ENCODE data around the gene NRCAM.

Gene NRCAM

GRCh38 chr7:108313086-108313485 lies 143.2 kb downstream of the NRCAM start:
- no peak for DNase-seq (ENCODE audit: extremely low read depth in 1 of 2, low read depth in 1 of 2)

GRCh38 chr7:108311446-108312168 lies 144.6 kb downstream of the NRCAM start:
- DNase-seq (ENCODE audit: extremely low read depth in 1 of 2, low read depth in 1 of 2): no peak

GRCh38 chr7:108310351-108310750 lies 145.9 kb downstream of the NRCAM start:
- no peak for DNase-seq (ENCODE audit: extremely low read depth in 1 of 2, low read depth in 1 of 2)

- DNase-seq (ENCODE audit: extremely low read depth in 1 of 2, low read depth in 1 of 2): no peak
These were observed 147.3 kb downstream of the NRCAM start for GRCh38 chr7:108308903-108309302.

- no peak for DNase-seq (ENCODE audit: extremely low read depth in 1 of 2, low read depth in 1 of 2)
These were observed 148.0 kb downstream of the NRCAM start for GRCh38 chr7:108308276-108308675.

GRCh38 chr7:108307595-108307994 lies 148.6 kb downstream of the NRCAM start:
- no peak for DNase-seq (ENCODE audit: extremely low read depth in 1 of 2, low read depth in 1 of 2)

- no peak for DNase-seq (ENCODE audit: extremely low read depth in 1 of 2, low read depth in 1 of 2)
These were observed 149.0 kb downstream of the NRCAM start for GRCh38 chr7:108307194-108307593.

GRCh38 chr7:108303332-108303731 lies 152.9 kb downstream of the NRCAM start:
- DNase-seq (ENCODE audit: extremely low read depth in 1 of 2, low read depth in 1 of 2): no peak

- no peak for DNase-seq (ENCODE audit: extremely low read depth in 1 of 2, low read depth in 1 of 2)
These were observed 154.8 kb downstream of the NRCAM start for GRCh38 chr7:108301387-108301786.

GRCh38 chr7:108299251-108299973 lies 156.8 kb downstream of the NRCAM start:
- DNase-seq (ENCODE audit: extremely low read depth in 1 of 2, low read depth in 1 of 2): no peak

- no peak for DNase-seq (ENCODE audit: extremely low read depth in 1 of 2, low read depth in 1 of 2)
These were observed 159.3 kb downstream of the NRCAM start for GRCh38 chr7:108296911-108297310.

- no peak for DNase-seq (ENCODE audit: extremely low read depth in 1 of 2, low read depth in 1 of 2)
These were observed 161.6 kb downstream of the NRCAM start for GRCh38 chr7:108294595-108294994.

- no peak for DNase-seq (ENCODE audit: extremely low read depth in 1 of 2, low read depth in 1 of 2)
These were observed 163.1 kb downstream of the NRCAM start for GRCh38 chr7:108293149-108293612.

- no peak for DNase-seq (ENCODE audit: extremely low read depth in 1 of 2, low read depth in 1 of 2)
These were observed 163.7 kb downstream of the NRCAM start for GRCh38 chr7:108292541-108292940.

GRCh38 chr7:108291791-108292440 lies 164.3 kb downstream of the NRCAM start:
- no peak for DNase-seq (ENCODE audit: extremely low read depth in 1 of 2, low read depth in 1 of 2)

GRCh38 chr7:108291152-108291508 lies 165.1 kb downstream of the NRCAM start:
- no peak for DNase-seq (ENCODE audit: extremely low read depth in 1 of 2, low read depth in 1 of 2)

GRCh38 chr7:108290459-108291151 lies 165.6 kb downstream of the NRCAM start:
- DNase-seq (ENCODE audit: extremely low read depth in 1 of 2, low read depth in 1 of 2): no peak

- no peak for DNase-seq (ENCODE audit: extremely low read depth in 1 of 2, low read depth in 1 of 2)
These were observed 166.4 kb downstream of the NRCAM start for GRCh38 chr7:108289852-108290251.

GRCh38 chr7:108287857-108288256 lies 168.4 kb downstream of the NRCAM start:
- DNase-seq (ENCODE audit: extremely low read depth in 1 of 2, low read depth in 1 of 2): no peak

- no peak for DNase-seq (ENCODE audit: extremely low read depth in 1 of 2, low read depth in 1 of 2)
These were observed 169.8 kb downstream of the NRCAM start for GRCh38 chr7:108286290-108286904.

GRCh38 chr7:108285778-108286177 lies 170.5 kb downstream of the NRCAM start:
- no peak for DNase-seq (ENCODE audit: extremely low read depth in 1 of 2, low read depth in 1 of 2)
